A549 treated with GW870086 at 1 μM for 4 hours (cell line): Measurements from ENCODE around the gene OPN3. TPM values are rescaled to one million over a fixed set of nuclear protein-coding genes. Genes with fewer than 3 reads are reported as not detected.

Source experiments
- total RNA-seq: library from RNA; stranded (reverse); fragments of 200-300 nt; extraction: Qiagen RNA extraction; gene quantifications from 5 replicates; pipeline ENCODE4 v1.2.3, GENCODE V29; 2022; ENCODE audit warnings: low read depth

OPN3 gene, protein sequence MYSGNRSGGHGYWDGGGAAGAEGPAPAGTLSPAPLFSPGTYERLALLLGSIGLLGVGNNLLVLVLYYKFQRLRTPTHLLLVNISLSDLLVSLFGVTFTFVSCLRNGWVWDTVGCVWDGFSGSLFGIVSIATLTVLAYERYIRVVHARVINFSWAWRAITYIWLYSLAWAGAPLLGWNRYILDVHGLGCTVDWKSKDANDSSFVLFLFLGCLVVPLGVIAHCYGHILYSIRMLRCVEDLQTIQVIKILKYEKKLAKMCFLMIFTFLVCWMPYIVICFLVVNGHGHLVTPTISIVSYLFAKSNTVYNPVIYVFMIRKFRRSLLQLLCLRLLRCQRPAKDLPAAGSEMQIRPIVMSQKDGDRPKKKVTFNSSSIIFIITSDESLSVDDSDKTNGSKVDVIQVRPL
- 56.4 to 69.2 TPM (median 61.8 TPM) in 5 replicates for total RNA-seq

DNA sequence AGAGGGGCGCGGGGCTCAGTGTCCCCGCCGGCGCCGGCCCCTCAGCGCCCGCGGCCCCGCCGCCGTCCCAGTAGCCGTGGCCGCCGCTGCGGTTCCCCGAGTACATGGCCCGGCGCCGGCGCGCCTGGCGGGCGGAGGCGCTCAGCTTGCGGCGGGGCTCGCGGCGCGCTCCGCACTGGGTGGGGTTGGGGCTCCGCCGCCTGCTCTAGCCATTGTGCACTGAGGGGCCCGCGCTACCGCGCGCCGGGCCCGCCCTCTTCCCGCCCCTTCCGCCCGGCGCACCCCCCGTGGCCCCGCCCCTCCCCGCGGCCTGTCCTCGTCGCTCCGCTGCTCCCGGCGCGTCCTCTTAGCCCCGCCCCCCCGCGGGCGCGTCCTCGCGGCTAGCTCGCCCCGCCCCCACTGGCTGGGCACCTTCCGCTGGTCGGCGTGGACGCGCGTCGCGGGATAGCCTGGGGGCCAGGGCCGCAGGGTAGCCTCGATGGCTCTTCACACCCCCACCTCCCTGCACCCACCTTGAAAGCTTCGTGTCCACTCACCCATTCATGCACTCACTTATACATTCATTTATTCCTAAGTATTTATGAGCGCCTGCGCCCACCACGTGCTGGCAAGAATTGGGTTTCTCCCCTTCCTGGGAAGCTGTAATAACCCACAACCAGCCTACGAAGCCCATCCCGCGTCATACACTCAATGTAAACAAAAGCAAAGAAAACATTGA is at the start of gene OPN3, which contains the start of gene CHML:
TSS of gene OPN3 (minus strand) at position 221 of the 718 bp plus-strand sequence. CDS start at position 106, 115 bp downstream.
TSS of gene CHML (minus strand) at position 221 of the 718 bp plus-strand sequence. CDS start 4,603 bp downstream, outside the sequence.

DNA sequence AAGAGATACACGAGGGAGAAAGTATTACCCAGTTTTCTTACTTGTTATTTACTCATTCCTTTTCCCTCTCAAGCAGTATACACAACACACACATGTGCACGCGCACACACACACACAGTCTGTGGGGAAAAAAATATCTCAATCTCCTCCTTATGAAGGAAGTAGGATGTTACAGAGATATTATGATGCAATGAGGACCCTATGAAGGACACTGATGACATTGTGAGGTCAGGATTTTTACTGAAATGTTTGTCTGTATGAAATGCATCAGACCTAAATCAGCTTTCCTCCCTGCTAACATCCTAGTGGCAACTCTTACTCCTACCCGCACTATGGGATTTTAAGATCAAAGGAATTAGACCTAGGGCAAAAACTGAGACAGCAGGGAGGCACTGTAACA is 11.8 kb upstream of the OPN3 start, which contains the start of gene WDR64:
TSS of gene WDR64 (plus strand) at position 270 of the 400 bp plus-strand sequence. CDS start 204 bp downstream, outside the sequence.

Other genes starting within 250 kb of the OPN3 start
- gene FH, start 120.6 kb downstream of the OPN3 start, total RNA-seq = 84.0 to 91.7 TPM (median 88.7 TPM) in 5 replicates
- 0.58 to 1.4 TPM (median 0.90 TPM) in 5 replicates for gene KMO, start 108.0 kb downstream of the OPN3 start, total RNA-seq
- 6.7 to 10.7 TPM (median 8.8 TPM) in 5 replicates for gene CHML, start within 50 bp of the OPN3 start, total RNA-seq
- not detected in 5 replicates for gene WDR64, start 11.9 kb upstream of the OPN3 start, total RNA-seq
- gene EXO1, start 207.8 kb upstream of the OPN3 start, total RNA-seq = 18.5 to 26.1 TPM (median 24.6 TPM) in 5 replicates